HG03064 (cell line): ENCODE measurements around the gene MYL12B.

ENCODE experiments used
- ATAC-seq: cut with Tn5 transposase; IDR thresholded peaks from one replicate; pipeline ENCODE4 v1.9.1; 2021; ENCODE audit warnings: low read depth; ENCODE audit not compliant: unreplicated experiment

The MYL12B gene

GRCh38 chr18:3234457-3234856 is 27.5 kb upstream of the MYL12B start:
- ATAC-seq: no peak

- ATAC-seq: no peak
Measured at GRCh38 chr18:3235846-3236245, 26.1 kb upstream of the MYL12B start.

- ATAC-seq: no peak
Measured at GRCh38 chr18:3236470-3236869, 25.5 kb upstream of the MYL12B start.

- ATAC-seq: no peak
Measured at GRCh38 chr18:3238742-3239141, 23.2 kb upstream of the MYL12B start.

- ATAC-seq: no peak
Measured at GRCh38 chr18:3245185-3245564, 16.8 kb upstream of the MYL12B start.

GRCh38 chr18:3245853-3246634 is 15.9 kb upstream of the MYL12B start:
- ATAC-seq: peak; percentile 47

- ATAC-seq: no peak
Measured at GRCh38 chr18:3246635-3247239, 15.2 kb upstream of the MYL12B start.

GRCh38 chr18:3247240-3248061 is 14.5 kb upstream of the MYL12B start, which contains the start of gene MYL12A:
TSS of gene MYL12A (plus strand) at chr18:3247801. CDS start at chr18:3253248, 5,447 bp downstream.
- peak; percentile 76 for ATAC-seq

GRCh38 chr18:3248062-3248657 is 13.8 kb upstream of the MYL12B start:
- peak; percentile 0 for ATAC-seq

- ATAC-seq: no peak
Measured at GRCh38 chr18:3248658-3249359, 13.1 kb upstream of the MYL12B start.

GRCh38 chr18:3250237-3251107 is 11.5 kb upstream of the MYL12B start:
- no peak for ATAC-seq

GRCh38 chr18:3251249-3251962 is 10.5 kb upstream of the MYL12B start:
- ATAC-seq: no peak

GRCh38 chr18:3251963-3252277 is 10.0 kb upstream of the MYL12B start:
- ATAC-seq: no peak

GRCh38 chr18:3252843-3253242 is 9.1 kb upstream of the MYL12B start:
- no peak for ATAC-seq

- ATAC-seq: no peak
Measured at GRCh38 chr18:3254725-3255124, 7.2 kb upstream of the MYL12B start.

- ATAC-seq: no peak
Measured at GRCh38 chr18:3255611-3256165, 6.2 kb upstream of the MYL12B start.

GRCh38 chr18:3256693-3257626 is 5.0 kb upstream of the MYL12B start:
- ATAC-seq: no peak
